ENCODE measurements around the gene DOK5. TPM values are rescaled to one million over a fixed set of nuclear protein-coding genes. Genes with fewer than 3 reads are reported as not detected.
A peak's percentile ranks its signal among the peaks of the same experiment; 100 is the strongest.

The DOK5 gene
- polyA plus RNA-seq, 5 donors, result 2.5 to 4.0 (median 2.6) TPM

GRCh38 chr20:54608943-54609342 lies 133.6 kb downstream of the DOK5 start:
- no peak for DNase-seq

GRCh38 chr20:54611708-54612412 lies 136.5 kb downstream of the DOK5 start:
- no peak for DNase-seq

GRCh38 chr20:54618412-54618811 lies 143.0 kb downstream of the DOK5 start:
- DNase-seq, result no peak

DNA sequence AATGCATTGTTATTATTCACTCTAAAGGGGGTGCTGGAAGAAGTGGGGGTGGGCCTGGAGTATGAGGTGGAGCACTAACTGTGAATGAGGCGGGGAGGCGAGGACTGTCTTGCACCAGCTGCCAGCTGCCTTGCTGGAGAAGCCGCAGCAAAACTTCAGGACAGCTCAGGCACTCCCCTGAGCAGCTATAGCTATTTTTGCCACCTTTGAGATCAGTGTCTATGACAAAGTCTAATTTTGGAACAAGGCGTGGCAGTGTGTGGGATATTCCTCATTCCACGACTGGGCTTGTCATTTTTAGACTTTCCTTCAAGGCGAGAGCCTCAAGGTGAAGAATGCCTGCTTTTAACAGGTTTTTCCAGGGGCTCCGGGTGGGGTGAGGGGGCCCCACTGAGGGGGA lies 143.8 kb downstream of the DOK5 start:
- no peak for DNase-seq

GRCh38 chr20:54619682-54620081 lies 144.3 kb downstream of the DOK5 start:
- no peak for DNase-seq

GRCh38 chr20:54620611-54621010 lies 145.2 kb downstream of the DOK5 start:
- no peak for DNase-seq

DNA sequence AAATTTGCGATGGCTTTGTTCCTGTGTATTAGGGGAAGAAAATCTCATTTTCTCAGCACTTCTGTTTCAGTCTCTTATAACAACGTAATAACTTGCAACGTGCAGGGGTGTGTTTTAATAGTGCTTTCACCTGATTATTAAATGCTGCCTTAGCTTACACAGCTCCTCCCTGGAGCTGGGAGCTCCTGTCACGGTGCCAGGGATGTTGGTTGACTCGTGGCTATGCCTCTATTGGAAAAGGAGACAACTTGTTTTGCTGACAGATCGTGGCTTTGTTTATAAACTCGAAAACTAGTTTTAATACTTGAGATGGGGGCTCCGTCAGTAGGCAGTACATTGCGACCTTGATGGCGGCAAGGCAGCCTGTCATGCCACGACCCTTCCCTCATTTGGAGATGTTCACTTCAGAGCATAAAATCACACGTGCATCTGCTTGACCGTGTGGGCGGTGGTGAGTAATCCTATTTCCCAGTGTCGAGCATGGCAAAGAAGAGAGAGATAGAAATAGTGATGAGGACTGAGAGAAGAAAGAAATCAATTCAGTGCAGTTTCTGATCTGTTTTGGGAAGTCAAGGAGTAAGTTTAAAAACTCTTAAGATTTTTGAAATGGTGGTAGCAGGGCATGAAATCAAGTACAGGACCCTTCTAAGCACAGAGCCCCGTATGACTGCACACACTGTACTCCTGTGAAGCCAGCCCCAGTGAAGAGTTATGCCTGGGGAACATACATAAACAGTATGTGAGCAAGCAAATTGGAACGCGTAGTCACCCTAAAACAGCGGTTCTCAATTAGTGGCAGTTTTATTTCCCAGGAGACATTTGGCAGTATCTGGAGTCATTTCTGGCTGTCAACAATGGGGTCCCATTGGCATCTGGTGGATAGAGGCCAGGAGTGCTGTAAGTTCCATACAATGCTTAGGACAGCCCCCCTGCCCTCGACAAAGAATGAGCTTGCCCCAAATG lies 147.2 kb downstream of the DOK5 start:
- DNase-seq, result no peak

- no peak for DNase-seq
Measured at GRCh38 chr20:54623991-54624569, 148.7 kb downstream of the DOK5 start.

GRCh38 chr20:54624706-54625390 lies 149.5 kb downstream of the DOK5 start:
- DNase-seq, result peak; percentile 70 to 75

DNA sequence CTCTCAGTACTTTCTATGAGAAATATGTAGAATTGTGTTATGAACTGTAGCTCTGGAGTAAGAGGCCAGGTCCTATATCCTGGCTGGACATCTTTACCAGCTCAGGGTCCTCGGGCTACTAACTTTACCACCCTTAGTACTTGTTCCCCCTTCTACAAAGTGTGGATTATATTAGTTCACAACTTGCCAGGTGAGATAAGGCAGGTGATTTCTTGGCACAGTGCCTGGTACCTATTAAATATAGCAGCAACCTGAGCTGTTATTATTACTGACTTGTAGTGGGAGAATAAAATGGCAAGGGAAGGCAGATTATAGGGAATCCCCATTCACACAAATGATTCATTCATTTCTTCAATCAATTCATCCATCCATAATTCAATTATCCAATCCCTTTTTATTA lies 150.1 kb downstream of the DOK5 start:
- no peak for DNase-seq

- no peak for DNase-seq
Measured at GRCh38 chr20:54626126-54626525, 150.7 kb downstream of the DOK5 start.

DNA sequence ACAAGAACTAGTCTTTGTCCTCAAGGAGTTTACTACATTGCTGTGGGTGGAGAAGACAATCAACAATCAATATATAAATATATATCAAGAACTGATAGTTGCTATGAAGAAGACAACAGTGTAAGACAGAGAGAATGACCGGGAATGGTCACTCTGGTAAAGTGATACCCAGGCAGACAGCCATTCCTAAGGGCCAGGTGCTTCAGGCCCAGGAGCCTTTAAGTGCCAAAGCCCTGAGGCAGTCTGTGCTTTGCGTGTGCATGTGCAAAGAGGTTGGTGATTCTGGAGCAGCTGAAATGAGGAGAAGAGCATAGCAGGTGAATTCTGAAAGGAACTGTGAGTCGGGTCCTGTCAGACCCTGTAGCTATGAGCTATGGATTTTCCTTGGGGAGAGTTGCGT lies 154.2 kb downstream of the DOK5 start:
- DNase-seq, result no peak

GRCh38 chr20:54630582-54630981 lies 155.2 kb downstream of the DOK5 start:
- no peak for DNase-seq

DNA sequence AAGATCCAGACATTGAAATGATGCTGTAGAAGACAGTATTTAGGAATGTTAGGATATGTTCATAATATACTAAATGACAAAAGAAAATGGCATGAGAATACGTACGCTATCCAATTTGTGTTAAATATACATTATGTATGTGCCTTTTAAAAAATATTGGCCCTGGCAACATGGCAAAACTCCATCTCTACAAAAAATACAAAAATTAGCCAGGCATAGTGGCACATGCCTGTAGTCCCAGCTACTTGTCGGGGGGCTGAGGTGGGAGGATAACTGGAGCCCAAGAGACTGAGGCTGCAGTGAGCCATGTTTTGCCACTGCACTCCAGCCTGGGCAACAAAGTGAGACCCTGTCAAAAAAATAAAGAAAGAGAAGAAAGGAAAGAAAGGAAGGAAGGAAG lies 155.7 kb downstream of the DOK5 start:
- no peak for DNase-seq

- no peak for DNase-seq
Measured at GRCh38 chr20:54633374-54634355, 158.3 kb downstream of the DOK5 start.

DNA sequence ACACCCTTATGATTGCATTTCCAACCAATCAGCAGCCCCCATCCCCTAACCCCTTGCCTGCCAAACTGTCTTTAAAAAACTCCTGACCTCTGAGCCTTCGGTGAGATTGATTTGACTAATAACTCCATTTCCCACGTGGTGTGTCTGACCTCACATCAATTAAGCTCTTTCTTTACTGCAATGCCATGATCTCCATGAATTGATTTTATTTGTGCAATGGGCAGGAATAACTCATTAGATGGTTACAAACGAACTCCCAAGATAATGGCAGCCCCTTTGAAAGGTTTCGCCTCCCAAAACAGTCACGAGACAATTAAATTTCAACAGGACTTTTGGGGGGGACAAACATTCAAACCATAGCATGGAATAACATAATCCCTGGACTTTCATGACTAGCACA lies 161.2 kb downstream of the DOK5 start:
- DNase-seq, result no peak

DNA sequence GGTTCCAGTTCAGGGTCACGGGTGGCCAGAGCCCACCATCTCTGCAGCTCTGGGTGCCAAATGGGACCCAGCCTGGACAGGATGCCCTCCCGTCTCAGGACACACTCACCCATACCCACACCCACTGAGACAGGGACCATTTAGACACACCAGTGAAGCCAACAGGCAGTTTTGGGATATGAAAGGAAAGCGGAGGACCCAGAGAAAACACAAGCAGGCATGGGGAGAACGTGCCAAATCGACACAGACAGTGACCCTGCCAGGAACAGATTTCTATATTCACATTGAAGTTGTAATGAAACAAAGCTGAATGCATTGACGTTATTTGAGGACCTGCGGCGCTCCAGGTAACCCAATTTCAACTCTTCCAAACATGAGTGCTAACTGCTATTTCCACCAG lies 164.5 kb downstream of the DOK5 start:
- DNase-seq, result no peak

GRCh38 chr20:54640800-54641199 lies 165.4 kb downstream of the DOK5 start:
- no peak for DNase-seq

DNA sequence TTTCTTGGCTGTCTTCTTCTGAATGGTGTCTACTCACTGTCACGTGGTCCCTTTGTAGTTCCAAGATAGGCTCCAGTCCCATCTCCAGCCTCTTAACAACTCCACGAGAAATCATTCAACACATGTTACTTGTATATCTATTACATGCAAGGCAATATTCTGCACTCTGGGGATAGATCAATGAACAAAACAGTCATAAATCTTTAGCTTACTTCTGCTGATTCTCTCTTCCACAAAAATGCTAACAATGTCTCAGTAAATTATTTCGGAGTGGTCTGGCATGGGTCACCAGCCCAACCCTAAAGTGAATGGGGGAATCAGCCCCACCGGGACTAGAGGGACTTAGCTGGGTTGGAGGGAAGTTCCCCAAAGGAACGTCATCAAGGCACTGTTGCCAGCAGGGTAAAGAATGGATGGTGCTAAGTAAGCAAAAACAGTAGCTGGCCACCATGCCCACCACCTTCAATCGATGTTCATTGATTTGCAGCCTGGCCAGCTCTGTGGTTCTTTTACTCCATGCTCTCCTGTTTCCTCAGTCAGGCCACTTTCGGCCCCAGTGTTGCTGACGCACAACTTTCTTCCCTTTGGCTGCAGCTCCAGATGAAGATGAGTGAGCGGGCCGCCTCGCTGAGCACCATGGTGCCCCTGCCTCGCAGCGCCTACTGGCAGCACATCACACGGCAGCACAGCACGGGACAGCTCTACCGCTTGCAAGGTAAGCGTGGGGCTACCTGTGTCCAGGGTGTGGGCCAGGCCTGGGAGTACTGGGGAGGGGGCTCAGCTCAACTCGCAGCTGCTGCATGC lies 167.7 kb downstream of the DOK5 start:
- no peak for DNase-seq

DNA sequence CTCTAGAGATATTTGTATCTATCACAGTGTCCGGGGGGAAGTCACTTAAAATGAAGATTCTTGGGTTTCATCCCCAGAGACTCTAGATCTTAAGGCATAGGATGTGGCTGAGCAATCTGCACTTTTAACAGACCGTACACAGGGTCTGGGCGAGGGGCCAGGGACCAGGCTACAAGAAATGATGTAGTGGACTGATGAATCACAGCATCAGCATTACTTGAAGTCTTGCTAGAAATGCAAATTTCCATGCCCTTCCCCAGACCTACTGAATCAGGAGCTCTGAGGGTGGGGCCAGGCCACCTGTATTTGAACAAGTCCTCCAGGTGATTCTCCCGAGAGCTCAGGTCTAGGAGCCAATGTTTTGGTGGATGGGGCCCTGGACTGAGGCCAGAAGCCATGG lies 168.4 kb downstream of the DOK5 start:
- DNase-seq, result no peak
